ENCODE data around the gene SYPL2.

The SYPL2 gene

GRCh38 chr1:109490934-109491302 is 24.6 kb downstream of the SYPL2 start:
- in situ Hi-C loops (cut with MboI; ENCODE audit: low sequenced_read_pairs): no loop called here

GRCh38 chr1:109491372-109491771 is 25.0 kb downstream of the SYPL2 start:
- in situ Hi-C loops (cut with MboI; ENCODE audit: low sequenced_read_pairs): no loop called here

- in situ Hi-C loops (cut with MboI; ENCODE audit: low sequenced_read_pairs): no loop called here
These were observed 26.4 kb downstream of the SYPL2 start for GRCh38 chr1:109492779-109493178.

- in situ Hi-C loops (cut with MboI; ENCODE audit: low sequenced_read_pairs): no loop called here
These were observed 26.9 kb downstream of the SYPL2 start for GRCh38 chr1:109493227-109493626.

GRCh38 chr1:109493805-109494539 is 27.6 kb downstream of the SYPL2 start, which contains the start of gene CYB561D1:
Gene CYB561D1 (plus strand): TSS chr1:109494094. CDS start chr1:109494140, 46 bp downstream.
- in situ Hi-C loops (cut with MboI; ENCODE audit: low sequenced_read_pairs): no loop called here

GRCh38 chr1:109495738-109496137 is 29.4 kb downstream of the SYPL2 start:
- in situ Hi-C loops (cut with MboI; ENCODE audit: low sequenced_read_pairs): loop anchor here (5.0 kb wide), 1 partner anchor 42 kb away; the partner anchor contains the start of gene GPR61

GRCh38 chr1:109497449-109498160 is 31.3 kb downstream of the SYPL2 start:
- in situ Hi-C loops (cut with MboI; ENCODE audit: low sequenced_read_pairs): loop anchor here (5.0 kb wide), 1 partner anchor 40 kb away; the partner anchor contains the start of gene GPR61

GRCh38 chr1:109498161-109498801 is 31.9 kb downstream of the SYPL2 start:
- in situ Hi-C loops (cut with MboI; ENCODE audit: low sequenced_read_pairs): loop anchor here (5.0 kb wide), 1 partner anchor 39 kb away; the partner anchor contains the start of gene GPR61

- in situ Hi-C loops (cut with MboI; ENCODE audit: low sequenced_read_pairs): loop anchor here (5.0 kb wide), 1 partner anchor 38 kb away; the partner anchor contains the start of gene GPR61
These were observed 32.7 kb downstream of the SYPL2 start for GRCh38 chr1:109499081-109499480.

GRCh38 chr1:109499661-109500536 is 33.6 kb downstream of the SYPL2 start:
- in situ Hi-C loops (cut with MboI; ENCODE audit: low sequenced_read_pairs): loop anchor here (5.0 kb wide), 1 partner anchor 37 kb away; the partner anchor contains the start of gene GPR61

GRCh38 chr1:109500941-109501381 is 34.6 kb downstream of the SYPL2 start:
- in situ Hi-C loops (cut with MboI; ENCODE audit: low sequenced_read_pairs): no loop called here

GRCh38 chr1:109501644-109502363 is 35.5 kb downstream of the SYPL2 start:
- in situ Hi-C loops (cut with MboI; ENCODE audit: low sequenced_read_pairs): no loop called here

- in situ Hi-C loops (cut with MboI; ENCODE audit: low sequenced_read_pairs): no loop called here
These were observed 36.1 kb downstream of the SYPL2 start for GRCh38 chr1:109502364-109502851.

GRCh38 chr1:109503935-109504334 is 37.6 kb downstream of the SYPL2 start:
- in situ Hi-C loops (cut with MboI; ENCODE audit: low sequenced_read_pairs): no loop called here

GRCh38 chr1:109504974-109505373 is 38.6 kb downstream of the SYPL2 start:
- in situ Hi-C loops (cut with MboI; ENCODE audit: low sequenced_read_pairs): no loop called here

- in situ Hi-C loops (cut with MboI; ENCODE audit: low sequenced_read_pairs): no loop called here
These were observed 41.9 kb downstream of the SYPL2 start for GRCh38 chr1:109508001-109508872.

GRCh38 chr1:109508873-109509175 is 42.5 kb downstream of the SYPL2 start:
- in situ Hi-C loops (cut with MboI; ENCODE audit: low sequenced_read_pairs): no loop called here

- in situ Hi-C loops (cut with MboI; ENCODE audit: low sequenced_read_pairs): no loop called here
These were observed 43.1 kb downstream of the SYPL2 start, which contains the start of gene AMIGO1 for GRCh38 chr1:109509176-109510134. Gene AMIGO1 (minus strand): TSS chr1:109509727. CDS start chr1:109508912, 815 bp downstream.
